ENCODE measurements around the gene NRG3.

Gene NRG3

DNA sequence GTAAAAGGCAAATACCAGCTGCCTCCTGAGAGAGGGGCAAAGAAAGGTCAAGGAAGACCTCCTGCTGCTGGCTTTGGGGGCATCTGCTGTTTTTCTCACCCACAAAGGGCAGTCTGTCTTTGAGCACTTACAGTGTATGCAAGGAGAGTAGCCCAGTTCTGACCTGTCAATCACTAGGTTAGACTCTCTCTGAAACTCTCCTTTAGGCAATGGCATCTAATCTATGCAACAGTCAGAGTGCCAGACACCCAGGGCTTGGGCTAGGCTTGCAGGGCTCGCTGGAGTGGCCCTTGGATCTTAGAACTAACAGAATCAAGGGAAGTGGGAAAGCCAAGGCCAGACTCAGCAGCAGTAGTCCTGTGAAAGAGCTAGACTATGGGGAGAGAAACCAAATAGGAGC is 522.9 kb downstream of the NRG3 start:
- no peak for DNase-seq

- DNase-seq: no peak
Measured at GRCh38 chr10:82399850-82400249, 524.9 kb downstream of the NRG3 start.

GRCh38 chr10:82400841-82401240 is 525.8 kb downstream of the NRG3 start:
- no peak for DNase-seq

- DNase-seq: no peak
Measured at GRCh38 chr10:82402906-82403401, 528.0 kb downstream of the NRG3 start.

GRCh38 chr10:82409671-82410070 is 534.7 kb downstream of the NRG3 start:
- no peak for DNase-seq

DNA sequence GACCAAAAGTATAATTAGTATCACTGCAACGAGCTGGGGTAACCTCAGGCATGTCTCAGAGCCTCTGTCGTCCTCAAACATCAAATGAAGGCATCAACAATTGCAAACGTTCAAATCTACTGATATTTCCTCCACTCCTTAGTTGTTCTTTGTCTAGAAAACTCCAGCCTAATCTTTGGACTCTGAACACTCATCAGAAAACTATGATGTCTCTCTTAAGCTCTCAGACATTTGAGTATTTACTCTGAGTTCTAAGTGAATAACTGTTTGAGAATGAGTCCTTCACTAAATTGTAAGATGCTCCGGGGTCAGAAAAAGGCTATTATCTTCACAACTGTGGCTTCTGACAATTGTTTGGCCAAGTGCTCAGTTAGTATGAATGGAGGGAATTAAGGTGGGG is 536.4 kb downstream of the NRG3 start:
- DNase-seq: no peak

GRCh38 chr10:82420001-82420400 is 545.0 kb downstream of the NRG3 start:
- no peak for DNase-seq

GRCh38 chr10:82429302-82429701 is 554.3 kb downstream of the NRG3 start:
- DNase-seq: no peak

- DNase-seq: no peak
Measured at GRCh38 chr10:82438277-82438676, 563.3 kb downstream of the NRG3 start.

DNA sequence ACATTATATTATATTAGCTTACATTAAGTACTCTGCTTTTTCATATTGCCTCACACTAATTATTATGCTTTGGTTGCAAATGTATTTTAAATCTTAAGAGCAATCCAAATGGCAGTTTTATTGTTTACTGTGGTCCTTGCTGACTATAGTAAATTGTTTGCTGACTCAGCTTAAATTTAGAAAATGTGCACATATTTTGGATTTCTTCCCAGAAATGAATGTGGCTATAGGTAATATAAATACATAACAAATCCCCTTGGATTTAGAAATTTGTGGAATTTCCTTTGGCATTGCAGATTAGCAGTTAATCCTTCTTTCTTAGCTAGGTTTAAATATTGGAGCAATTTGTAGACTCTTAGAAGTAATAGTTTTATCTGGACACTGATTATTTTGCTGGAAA is 565.8 kb downstream of the NRG3 start:
- DNase-seq: no peak

- no peak for DNase-seq
Measured at GRCh38 chr10:82452046-82452445, 577.1 kb downstream of the NRG3 start.

DNA sequence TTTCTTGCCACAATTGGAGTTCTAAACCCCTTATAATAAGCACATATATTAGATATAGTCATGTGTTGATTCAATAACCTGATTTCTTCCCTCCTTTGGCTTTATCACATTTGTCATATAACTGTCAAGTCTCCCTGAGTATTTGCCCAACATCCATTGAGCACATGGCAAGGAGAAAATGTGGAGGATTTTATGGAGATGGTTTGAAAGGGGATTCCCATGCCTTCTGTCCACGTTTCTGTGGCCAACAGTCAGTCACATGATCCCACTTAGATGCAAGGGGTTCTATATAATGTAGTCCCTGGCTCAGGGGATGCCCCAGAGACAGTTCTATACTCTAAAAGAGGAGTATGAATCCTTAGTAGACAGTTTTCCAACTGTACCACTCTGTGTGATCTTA is 577.7 kb downstream of the NRG3 start:
- DNase-seq: no peak

DNA sequence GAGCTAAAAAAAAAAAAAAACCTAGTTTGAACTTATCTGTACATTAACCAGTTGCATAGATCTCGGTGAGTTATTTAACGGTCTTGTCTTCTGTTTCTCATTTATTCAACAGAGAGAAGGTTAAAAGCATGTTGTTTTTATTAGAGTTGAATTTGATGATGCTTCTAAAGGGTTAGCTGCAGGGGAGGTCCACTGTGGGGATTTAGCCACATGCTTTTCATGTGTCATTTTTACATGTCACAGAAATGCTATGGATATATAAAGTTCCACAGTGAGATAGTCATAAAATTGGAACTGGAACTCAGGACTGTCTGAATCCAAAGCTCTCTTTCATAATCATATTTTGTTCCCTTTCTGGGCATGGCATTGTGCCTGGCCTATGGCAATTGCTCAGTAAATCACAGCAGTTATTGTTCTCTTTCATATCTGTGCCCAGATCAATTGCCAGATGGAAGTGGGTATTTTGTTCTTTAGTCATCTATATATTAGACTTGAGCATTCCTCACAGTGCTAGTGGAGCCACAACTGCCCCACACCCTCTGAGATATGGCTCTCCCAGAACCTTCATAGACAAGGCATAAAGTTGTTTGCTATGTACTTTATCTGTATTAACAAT is 578.8 kb downstream of the NRG3 start:
- DNase-seq: no peak

GRCh38 chr10:82462910-82463551 is 588.0 kb downstream of the NRG3 start:
- DNase-seq: no peak

GRCh38 chr10:82463614-82464013 is 588.6 kb downstream of the NRG3 start:
- DNase-seq: no peak

DNA sequence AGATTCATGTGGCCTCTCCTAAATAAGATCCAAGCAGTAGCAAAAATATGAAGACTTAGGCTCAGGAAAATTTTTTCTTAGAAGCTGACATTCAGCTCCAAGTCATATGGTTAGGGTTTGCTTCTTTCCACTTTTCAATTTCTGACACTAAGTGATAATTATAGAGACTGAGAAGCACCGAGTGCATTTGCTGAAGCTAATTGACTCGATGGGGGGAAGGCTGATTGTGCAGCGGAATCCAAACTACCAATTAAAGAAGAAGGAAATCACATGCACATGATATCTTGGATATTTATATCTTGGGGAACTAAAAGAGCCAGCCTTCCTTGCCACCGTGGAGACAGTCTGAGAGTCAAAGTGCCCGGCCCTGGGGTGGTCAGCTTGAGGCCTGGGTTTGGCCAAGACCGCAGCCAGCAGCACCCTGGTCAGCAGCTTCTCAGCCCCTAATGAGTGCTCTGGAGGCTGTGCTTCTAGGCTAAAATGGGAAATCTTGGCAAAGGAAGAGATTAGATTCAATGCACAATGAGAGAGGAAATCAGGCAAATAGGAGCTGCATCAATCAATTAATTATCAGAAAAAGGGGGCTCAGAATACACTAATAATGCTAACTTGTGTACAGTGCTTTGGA is 589.3 kb downstream of the NRG3 start:
- no peak for DNase-seq

DNA sequence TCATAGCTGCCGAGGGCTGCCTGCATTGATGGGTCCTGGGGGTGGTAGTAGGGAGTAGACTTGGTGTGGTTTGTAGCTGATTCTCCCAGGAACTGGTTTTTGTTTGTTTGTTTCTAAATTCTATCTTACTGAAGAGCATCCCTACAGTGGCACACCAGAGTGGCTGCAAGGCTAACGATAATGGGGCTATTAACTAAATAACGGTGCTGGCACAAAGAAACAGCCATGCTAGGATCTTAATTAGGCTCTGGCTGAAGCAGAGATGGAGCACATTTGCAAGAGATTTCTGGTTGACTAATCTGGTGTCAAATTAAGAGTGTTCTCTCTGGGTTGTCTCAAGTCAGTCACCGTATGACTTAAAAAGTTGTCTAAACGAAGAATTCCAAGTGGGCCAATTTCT is 590.0 kb downstream of the NRG3 start:
- DNase-seq: no peak

DNA sequence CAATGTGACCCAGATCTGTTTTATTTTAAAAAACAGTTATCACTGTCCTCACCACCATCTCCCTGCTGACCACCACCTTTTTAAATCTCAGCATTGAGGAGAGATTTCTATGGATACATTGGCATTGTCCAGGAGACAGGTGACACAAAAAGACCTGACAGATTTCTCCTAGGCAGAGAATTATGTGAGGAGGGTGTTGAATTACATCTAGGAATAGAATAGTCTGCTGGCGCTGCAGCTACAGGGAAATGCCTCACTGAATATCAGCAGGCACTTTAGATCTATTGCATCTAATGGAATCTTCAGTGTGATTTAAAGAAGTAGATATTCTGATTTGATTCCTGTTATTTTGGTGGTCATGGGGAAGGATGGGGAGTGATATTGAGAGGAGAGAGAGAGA is 593.5 kb downstream of the NRG3 start:
- DNase-seq: no peak

DNA sequence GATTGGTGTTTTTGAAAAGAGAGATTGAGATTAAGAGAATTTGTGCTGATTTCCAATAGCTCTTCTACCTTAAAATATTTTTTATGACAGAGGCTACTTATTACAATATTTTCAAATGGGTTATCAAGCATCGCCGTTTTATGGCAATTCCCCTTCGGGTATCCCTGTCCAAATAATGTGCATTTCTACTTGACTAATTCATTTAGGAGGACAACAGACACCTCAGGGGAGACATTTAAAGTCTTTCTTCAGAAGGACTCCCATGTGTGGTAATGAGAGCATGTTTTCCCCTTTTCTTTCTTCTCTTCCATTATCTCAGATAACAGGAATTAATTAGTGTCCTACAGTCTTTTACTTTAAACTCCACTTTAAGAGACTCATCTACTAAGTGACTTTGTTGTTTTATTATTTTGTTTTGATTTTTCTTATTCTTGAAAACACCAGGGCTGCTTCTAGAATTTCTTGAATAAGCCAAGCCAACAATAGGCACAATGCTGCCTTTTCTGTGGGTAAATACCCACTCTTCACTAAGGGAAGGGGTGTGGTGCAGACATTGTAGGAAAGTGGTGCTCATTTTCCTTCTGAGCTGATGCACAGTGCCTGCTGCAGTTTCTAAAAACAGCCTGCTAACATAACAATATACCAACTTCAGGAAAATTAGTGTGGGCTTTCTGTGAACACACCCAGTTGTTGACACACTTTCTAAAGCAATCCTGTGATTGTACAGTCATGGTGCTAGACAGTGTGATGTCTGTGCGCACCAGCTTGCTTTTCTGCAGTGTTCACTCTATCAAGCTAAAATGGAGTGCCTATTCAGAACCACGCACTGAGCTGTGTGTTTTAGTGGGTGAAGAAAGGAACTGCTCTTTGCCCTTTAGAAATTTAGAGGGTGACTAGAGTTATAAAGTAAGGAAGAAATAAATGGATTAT is 597.7 kb downstream of the NRG3 start:
- DNase-seq: no peak

DNA sequence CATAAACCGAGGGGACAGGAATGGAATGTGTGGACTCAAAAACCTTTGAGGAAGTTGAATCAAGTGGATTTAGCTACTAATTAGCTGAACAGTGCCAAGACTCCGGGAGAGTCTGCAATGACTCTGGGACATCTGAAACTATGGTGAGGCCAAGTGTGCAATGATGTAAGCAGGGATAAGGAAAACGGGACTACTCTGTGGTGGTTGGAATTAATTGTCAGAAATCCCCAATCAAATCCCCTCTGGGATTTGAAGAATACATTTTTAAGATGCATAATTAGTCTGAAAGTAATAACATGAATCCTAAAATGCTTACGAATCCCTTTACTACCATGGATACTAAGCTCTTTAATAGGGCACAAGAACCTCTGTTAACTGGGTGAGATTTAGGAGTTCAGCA is 602.8 kb downstream of the NRG3 start:
- DNase-seq: no peak

- DNase-seq: no peak
Measured at GRCh38 chr10:82492647-82493046, 617.7 kb downstream of the NRG3 start.

GRCh38 chr10:82496114-82496513 is 621.1 kb downstream of the NRG3 start:
- no peak for DNase-seq

GRCh38 chr10:82497439-82497838 is 622.4 kb downstream of the NRG3 start:
- no peak for DNase-seq

Measured in stimulated activated CD4-positive, alpha-beta T cell treated with anti-CD3 and anti-CD28 coated beads, Interleukin-4, amount 100 ng/mL, for 24 hours (primary cell).